ENCODE data around the gene SHANK2.

SHANK2 gene

GRCh38 chr11:71244116-71244810 is 8.1 kb downstream of the SHANK2 start:
- Histone ChIP-seq H3K27me3 (peaks cover 16% of the 10 kb centered on the region), H3K9me3 (no peaks in the 10 kb centered on the region), H3K36me3 (no peaks in the 10 kb centered on the region), H3K4me3 (ENCODE audit: low read depth, low read length) (no peak overlapping the region), H3K4me1 (no peaks in the 10 kb centered on the region)
- TF ChIP-seq, protein P1, sequence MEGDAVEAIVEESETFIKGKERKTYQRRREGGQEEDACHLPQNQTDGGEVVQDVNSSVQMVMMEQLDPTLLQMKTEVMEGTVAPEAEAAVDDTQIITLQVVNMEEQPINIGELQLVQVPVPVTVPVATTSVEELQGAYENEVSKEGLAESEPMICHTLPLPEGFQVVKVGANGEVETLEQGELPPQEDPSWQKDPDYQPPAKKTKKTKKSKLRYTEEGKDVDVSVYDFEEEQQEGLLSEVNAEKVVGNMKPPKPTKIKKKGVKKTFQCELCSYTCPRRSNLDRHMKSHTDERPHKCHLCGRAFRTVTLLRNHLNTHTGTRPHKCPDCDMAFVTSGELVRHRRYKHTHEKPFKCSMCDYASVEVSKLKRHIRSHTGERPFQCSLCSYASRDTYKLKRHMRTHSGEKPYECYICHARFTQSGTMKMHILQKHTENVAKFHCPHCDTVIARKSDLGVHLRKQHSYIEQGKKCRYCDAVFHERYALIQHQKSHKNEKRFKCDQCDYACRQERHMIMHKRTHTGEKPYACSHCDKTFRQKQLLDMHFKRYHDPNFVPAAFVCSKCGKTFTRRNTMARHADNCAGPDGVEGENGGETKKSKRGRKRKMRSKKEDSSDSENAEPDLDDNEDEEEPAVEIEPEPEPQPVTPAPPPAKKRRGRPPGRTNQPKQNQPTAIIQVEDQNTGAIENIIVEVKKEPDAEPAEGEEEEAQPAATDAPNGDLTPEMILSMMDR (IDR thresholded peaks at IDR 0.05; ENCODE audit: low read depth, low read length): no peak
- no peak for DNase-seq

- DNase-seq: no peak
- TF ChIP-seq, protein P1 (IDR thresholded peaks at IDR 0.05; ENCODE audit: low read depth, low read length): no peak
- no peak overlapping the region for H3K4me3 ChIP-seq (ENCODE audit: low read depth, low read length)
- H3K9me3 ChIP-seq: no peaks in the 10 kb centered on the region
- H3K36me3 ChIP-seq: no peaks in the 10 kb centered on the region
- H3K4me1 ChIP-seq: no peaks in the 10 kb centered on the region
- no peaks in the 10 kb centered on the region; the same call in none of the 2 replicates for H3K27me3 ChIP-seq
These were observed 10.0 kb downstream of the SHANK2 start for GRCh38 chr11:71242391-71242790.

- H3K4me3 ChIP-seq (ENCODE audit: low read depth, low read length): no peak overlapping the region
- no peaks in the 10 kb centered on the region for H3K4me1 ChIP-seq
- no peaks in the 10 kb centered on the region; the same call in none of the 2 replicates for H3K27me3 ChIP-seq
- TF ChIP-seq, protein P1 (IDR thresholded peaks at IDR 0.05; ENCODE audit: low read depth, low read length): no peak
- no peak for DNase-seq
- H3K36me3 ChIP-seq: no peaks in the 10 kb centered on the region
- no peaks in the 10 kb centered on the region for H3K9me3 ChIP-seq
These were observed 10.6 kb downstream of the SHANK2 start for GRCh38 chr11:71241721-71242259.

- H3K36me3 ChIP-seq: no peaks in the 10 kb centered on the region
- H3K27me3 ChIP-seq: no peaks in the 10 kb centered on the region; the same call in none of the 2 replicates
- H3K4me1 ChIP-seq: no peaks in the 10 kb centered on the region
- H3K4me3 ChIP-seq (ENCODE audit: low read depth, low read length): no peak overlapping the region
- no peaks in the 10 kb centered on the region for H3K9me3 ChIP-seq
- TF ChIP-seq, protein P1 (IDR thresholded peaks at IDR 0.05; ENCODE audit: low read depth, low read length): no peak
- DNase-seq: no peak
These were observed 11.3 kb downstream of the SHANK2 start for GRCh38 chr11:71240865-71241691.

- Histone ChIP-seq H3K27me3 (no peaks in the 10 kb centered on the region; the same call in none of the 2 replicates), H3K9me3 (no peaks in the 10 kb centered on the region), H3K36me3 (no peaks in the 10 kb centered on the region), H3K4me3 (ENCODE audit: low read depth, low read length) (no peak overlapping the region), H3K4me1 (no peaks in the 10 kb centered on the region)
- TF ChIP-seq, protein P1 (IDR thresholded peaks at IDR 0.05; ENCODE audit: low read depth, low read length): no peak
- no peak for DNase-seq
These were observed 12.2 kb downstream of the SHANK2 start for GRCh38 chr11:71240061-71240690.
